LNCAP (cell line): ENCODE results near the gene PRR18.

ENCODE experiments used
- CTCF ChIP-seq: fragments of 450-650 bp; IDR thresholded peaks from 2 replicates; pipeline ENCODE4 v1.5.1; 2017; ENCODE audit warnings: mild to moderate bottlenecking

The PRR18 gene

DNA sequence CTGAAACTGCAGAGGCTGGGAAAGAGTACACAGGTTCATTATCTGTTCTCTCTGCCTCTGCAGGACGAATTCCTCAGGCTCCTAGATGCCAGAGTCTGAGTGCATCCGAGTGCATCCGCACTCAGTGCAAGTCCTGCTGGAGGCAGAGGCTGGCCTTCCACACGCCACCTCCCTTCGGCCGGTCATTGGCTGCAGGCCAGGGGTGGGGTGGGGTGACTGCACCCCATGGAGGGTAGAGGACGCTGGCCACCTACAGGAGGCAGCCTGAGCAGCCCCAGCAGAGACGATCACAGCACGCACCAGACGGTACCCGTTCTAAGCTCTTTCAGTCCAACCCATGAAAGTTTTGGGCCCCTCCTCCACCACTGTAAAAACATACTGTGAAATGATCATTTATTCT, 22.4 kb upstream of the PRR18 start:
- TF ChIP-seq CTCF = no peak

DNA sequence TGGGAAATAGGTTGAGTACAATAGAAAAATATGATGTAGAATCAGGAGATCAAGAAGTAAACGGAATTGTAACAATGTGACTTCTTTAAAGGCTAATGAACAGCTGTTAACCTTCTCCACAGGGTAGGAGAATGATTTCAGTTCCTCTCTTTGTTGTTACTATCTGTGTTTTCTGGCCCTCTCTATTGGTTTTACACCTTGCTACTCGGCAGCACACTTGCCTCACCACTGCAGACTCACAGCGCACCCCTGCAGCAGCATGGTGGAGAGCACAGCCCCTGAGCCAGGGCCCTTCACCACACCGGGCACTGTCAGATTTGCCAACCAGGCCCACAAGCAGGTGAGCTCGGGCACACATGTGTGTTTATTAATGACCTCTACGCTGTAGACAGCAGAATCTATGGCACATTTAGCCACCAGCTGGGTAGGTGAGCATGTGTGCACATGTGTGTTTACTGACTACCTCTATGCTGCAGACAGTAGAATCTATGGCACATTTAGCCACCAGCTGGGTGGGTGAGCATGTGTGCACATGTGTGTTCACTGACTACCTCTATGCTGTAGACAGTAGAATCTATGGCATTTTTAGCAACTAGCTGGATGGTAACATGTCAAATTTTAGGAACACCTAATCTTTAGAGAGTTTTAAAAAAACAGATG, 17.3 kb upstream of the PRR18 start:
- no peak for TF ChIP-seq CTCF

DNA sequence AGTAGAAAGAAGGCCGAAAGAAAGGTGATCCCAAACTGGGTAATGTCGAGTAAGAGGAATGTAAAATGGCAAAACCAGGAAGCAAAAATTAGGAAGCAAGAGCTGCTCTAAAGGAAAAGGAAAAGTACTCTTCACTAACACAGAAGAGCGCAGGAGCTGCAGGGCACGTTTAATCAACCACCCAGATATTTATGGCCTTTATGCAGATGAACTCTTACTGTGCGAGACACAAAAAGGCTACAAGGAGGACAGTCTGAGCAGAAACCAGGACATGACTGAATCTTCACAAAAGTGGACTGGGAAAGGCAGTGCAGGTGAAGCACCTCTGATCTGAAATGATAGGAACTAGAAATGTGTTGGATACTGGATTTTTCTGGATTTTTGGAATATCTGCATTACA, 15.2 kb upstream of the PRR18 start:
- TF ChIP-seq CTCF = no peak

DNA sequence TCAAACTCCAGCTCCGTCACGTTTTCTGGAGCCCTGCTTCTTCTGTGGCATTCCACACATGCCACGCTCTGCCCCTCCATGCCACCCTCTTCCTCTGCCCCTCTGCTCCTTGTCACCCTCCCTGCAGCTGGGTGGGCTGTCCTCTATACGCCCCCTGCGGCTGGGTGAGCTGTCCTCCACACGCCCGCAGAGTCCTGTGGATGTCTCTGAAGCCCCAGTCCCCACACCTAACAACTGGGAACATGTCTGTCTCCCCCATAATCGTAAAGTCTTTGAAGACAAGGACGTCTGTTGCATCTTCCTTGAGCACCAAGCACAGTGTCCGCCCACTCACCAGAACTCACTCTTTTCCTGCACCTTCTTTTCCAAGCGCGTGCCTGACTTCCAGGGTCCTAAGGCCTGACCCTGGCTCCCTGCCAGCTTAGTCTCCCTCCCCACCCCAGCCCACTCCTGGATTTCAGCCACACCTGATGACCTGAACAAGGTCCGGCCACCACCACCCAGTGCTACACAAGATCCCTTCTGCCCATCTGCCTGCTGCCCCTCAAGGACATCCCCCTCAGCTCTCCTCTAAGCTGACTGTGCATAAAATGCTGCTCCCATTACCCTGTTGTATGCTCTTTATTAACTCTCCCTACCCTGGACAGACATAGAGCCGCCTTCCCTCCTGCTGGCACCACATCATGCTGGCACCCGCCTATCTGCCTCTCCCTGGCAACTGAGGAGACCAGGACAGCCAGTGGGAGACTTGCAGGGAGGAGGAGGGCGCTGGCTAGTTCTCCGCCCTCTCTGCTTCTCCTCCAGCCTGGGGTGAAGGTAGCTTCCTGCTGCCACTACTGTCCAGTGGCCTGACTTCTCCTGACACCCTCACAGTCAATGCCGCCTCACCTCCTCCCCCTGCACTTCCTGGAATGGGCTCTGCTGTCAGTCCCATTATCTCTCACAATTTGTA, 10.7 kb upstream of the PRR18 start:
- TF ChIP-seq CTCF = no peak

DNA sequence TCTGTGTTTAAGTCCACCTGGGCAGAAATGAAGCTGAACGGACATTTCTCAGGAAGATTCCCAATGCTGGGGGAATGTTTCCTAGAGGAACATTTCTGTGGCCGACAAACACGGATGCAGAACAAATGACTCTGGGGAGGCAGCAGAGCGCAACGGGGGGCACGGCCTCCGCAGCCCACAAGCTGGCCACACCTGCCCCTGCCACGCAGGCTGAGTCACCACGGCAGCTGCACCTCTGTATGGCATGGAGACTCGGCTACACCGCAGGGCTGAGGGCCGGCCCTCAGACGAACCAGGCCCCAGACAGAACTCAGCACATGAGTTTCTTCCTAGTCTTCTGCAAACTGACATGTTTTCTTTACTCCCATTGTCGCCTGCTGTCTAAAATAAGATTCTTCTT, 10.0 kb upstream of the PRR18 start:
- TF ChIP-seq CTCF = no peak

DNA sequence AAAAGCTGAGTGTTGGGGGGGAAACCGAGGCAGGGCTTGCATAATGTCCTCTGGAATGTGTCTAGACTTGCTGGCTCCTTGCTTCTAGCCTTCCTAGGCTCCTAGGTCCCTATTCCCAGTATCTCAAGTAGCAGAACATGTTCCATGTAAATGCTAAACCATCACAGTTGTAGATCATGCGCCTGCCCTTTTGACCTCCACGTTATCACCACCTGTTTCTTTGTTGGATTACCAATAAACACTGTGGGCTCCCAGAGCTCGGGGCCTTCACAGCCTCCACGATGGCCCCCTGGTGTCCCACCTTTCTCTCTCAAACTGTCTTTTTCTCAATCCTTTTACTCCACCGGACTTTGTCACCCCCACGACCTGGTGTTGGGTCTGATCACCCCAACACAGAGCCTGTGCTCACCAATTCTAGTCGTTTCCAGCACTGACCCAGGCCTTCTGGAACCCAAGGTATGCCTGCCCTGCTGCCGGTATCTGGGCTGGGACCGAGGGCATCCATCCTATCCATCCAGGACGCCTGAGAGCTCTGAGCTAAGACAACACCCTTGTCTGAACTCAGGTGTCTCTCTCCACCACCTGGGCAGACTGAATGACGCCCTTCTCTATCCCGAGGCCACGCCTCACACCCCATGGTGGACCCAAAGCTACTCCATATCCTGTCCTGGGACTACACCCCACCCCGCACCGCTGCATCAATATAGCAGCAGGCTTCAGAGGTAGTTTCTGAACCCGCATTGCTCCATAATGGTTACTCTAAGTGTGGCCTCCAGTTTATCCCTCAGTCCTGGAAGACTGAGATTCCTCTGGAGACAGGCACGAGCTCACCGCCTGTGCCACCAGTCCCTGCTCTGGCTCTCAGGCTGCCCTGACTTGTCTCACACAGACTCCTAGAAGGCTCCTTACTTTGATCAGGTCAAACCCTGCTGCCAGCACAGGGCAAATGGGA, 9.3 kb upstream of the PRR18 start:
- TF ChIP-seq CTCF = no peak

- no peak for TF ChIP-seq CTCF
Observed at GRCh38 chr6:166315436-166315835, 7.2 kb upstream of the PRR18 start.
